DMS 273 (cell line): ENCODE results near the gene TATDN2.
"Not testable (repeated sequence)": the region's sequence is repeated elsewhere in the genome, so short reads cannot be mapped to it uniquely, and the experiment has no call there.

Source experiments
- DNase-seq: peaks from one replicate; lab custom pipeline; 2025; ENCODE audit not compliant: unreplicated experiment; lab: John Stamatoyannopoulos, UW

TATDN2 gene

DNA sequence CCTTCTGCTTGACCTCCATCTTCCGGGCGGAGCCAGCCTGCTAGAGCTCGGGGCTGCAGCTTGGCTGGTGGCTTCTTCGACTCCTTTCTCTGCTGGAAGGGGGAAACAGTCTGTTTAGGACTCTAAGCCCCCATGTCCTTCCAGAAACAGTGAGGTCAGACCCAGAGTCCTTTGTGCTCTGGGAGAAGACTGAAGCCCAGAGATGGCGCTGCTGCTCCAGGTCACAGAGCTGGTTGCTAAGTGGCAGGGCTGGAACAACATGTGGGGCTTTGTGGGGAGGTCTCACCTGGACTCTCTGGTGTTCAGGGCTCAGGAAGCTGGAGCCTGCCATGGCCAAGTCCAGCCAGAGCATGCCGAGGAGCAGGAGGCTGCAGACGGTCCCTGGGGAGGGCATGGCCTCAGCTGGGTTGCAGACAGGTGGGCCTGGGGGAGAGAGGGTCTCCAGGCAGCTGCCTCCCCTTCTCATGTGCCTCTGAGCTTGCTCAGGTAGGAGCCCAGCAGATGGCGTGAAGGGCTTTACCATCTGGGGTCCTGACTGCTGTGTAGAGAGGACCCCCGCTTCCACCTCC lies 41.6 kb downstream of the TATDN2 start:
- DNase-seq = no peak

DNA sequence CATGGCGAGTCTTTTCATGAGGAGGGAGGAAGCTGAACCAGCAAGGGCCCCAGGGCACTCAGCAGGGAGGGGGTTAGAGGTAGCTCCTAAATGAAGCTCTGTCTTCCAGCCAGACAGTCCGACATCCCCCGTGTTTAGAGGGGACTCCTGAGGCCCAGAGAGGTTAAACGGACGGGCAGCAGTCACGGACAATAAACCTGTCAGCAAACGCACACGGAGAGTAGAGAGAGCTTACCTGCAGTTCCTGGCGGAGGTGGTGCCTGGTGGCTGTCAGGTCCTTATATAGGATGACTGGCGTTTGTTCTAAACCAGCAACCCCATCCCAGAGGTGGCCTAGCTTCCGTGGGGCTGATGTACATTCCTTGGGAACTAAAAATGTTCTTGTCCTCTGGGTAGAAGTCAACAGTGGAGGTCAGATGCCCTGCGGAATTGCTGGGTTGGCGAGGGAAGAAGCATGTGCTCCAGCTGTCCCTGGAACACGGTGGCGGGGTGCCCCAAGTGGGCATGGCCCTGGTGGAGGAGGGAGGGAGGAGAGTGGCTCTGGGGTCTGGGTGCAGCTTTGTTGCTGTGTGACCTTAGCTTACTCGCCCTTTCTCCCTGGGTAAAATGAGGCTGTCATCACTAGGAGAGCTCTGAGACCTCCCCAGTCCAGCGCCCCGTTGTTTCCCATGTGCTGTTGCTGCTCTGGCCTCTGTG lies 42.4 kb downstream of the TATDN2 start:
- no peak for DNase-seq

DNA sequence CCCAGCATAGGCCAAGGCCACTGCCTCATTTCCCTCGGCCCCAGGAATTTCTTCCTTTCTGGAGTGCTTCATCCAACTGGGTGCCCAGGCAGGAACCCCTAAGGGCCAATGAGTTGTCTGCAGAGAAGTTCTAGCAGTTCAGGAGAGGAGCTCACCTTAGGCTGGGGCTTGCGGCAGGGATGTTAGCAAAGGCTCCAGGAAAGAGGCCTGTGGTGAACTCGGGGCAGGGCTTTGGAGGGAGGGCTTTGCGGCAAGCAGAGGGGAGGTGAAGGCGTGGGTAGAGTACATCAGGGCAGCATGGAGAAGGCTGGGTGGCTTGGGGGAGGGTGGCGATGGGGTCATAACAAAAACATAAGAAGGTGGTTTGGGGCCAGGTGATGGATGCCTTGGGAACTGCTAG lies 43.4 kb downstream of the TATDN2 start:
- no peak for DNase-seq

DNA sequence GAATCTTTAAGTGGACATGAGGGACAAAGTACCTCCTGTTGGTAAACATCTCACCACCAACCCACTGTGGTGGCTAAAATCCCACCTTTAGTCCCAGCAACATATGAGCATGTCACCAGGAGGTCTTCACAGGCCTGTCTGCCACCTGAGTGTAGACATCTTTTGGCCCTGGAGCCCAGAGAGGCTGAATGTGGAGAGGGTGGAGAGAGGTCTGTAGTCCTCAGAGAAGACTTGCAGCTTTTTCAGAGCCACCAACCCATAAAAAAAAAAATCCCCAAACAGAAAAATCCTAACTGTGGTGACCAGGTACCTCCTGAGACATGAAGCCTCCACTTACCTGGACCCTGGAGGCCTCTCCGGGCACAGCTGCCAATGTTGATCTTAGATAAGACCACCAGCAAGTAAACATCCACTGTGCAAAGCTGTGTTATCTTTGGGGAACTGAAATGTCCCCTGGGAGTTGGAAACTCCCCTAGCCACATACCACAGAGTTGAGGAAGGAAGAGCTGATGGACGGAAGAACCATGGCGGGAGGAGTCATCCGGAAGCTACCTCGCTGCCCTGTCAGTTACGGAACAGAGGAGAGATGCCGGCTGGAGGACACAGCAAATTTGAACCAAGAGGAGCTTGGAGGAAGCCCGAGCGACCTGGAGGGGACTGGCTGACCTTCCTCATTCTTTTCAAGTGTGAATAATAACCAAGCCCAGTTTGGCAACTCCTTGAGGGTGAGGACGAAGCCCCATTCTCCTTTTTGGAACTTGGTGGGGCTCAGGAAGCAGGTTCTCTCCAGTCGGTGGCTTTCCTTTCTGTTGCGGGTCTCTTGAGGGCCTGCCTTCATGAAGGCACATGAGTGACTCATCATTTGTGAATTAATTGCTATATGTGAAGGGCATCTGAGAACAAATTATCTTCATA lies 44.5 kb downstream of the TATDN2 start, which contains the start of gene GHRL:
Gene GHRL (minus strand): TSS at position 443 of the 915 bp plus-strand sequence. CDS start 2,767 bp downstream, outside the sequence.
- DNase-seq = no peak

DNA sequence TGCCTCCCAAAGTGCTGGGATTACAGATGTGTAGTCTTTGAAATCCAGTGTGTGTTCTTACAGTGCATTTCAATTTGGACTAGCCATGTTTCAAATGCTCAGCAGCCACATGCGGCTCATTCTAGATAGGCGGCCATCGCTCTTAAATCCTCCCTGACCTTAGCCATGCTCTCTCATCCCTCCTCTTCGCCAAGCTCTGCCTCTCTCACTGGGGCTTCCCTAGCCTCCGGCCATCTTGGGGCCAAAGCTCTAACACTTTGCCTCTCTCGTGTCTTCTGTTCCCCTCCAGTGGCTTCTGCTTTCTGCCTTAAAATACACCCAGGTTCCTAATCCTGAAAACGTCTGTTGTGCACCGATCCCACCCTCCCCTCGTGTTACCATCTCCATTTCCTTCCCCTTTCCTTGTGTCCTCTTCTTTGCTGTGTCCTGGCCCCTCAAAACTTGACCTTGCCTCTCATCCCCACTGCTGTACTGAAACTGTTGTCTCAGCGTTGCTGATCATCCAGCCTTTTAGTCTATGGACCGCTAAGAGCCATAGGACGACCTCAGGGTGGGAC lies 45.8 kb downstream of the TATDN2 start:
- no peak for DNase-seq

DNA sequence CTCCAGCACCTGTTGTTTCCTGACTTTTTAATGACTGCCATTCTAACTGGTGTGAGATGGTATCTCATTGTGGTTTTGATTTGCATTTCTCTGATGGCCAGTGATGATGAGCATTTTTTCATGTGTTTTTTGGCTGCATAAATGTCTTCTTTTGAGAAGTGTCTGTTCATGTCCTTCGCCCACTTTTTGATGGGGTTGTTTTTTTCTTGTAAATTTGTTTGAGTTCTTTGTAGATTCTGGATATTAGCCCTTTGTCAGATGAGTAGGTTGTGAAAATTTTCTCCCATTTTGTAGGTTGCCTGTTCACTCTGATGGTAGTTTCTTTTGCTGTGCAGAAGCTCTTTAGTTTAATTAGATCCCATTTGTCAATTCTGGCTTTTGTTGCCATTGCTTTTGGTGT lies 49.8 kb downstream of the TATDN2 start:
- not testable (repeated sequence) for DNase-seq

DNA sequence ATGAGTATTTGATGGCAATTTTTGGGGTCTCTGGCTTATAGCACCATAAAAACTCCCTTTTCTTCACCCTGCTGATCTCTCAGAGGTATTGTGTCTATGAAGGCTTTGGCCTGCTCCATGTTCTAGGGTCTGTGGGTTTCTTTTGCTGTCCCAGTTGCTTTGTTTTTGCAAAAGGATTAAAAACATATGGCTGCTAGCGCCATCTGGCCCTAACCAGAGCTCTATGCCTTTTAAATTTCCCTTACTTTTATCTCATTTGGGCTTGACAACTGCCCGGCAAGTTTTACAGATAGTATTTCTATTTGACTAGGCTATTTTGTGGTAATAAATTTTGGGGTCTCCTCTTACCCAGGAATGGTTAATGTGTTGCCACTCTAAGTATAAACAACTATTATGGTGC lies 50.9 kb downstream of the TATDN2 start:
- DNase-seq = peak; percentile 70

DNA sequence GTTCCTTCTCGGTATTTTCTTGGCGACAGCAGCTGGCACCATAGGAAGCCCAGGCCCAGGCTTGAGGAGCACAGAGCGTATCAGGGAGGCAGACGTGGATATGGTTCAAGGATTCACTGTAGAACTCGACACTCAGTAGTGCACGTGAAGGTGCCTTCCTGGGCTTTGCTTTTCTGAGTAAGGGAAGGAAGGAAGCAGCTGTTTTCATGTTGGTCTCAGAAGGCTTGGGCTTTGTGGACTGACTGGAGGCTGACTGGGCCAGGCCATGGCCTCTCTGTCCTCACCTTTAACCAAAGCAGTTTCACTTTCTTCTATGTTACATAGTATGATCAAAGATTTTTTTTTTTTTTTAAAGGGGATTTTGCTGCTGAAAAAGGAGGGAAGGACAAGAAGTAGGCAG lies 51.4 kb downstream of the TATDN2 start:
- DNase-seq = peak; percentile 53

DNA sequence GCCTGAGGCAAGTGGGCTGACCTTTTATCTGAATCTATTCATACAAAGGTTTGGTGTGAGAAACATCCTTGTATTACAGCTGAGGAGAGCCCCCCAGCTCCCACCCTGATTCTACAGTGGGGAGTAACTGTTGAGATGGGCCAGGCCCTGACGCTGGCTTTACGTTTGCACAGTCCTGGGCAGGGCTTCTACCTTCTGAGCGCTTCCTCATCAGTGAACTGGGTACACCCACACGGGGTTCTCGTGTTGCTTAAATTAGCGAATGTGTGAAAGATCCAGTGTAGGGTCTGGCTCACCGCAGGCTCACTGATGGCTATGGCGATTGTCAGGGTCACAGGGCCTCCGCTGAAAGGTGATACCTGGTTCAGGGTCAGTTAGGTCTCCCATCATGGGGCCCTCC lies 51.8 kb downstream of the TATDN2 start:
- no peak for DNase-seq

DNA sequence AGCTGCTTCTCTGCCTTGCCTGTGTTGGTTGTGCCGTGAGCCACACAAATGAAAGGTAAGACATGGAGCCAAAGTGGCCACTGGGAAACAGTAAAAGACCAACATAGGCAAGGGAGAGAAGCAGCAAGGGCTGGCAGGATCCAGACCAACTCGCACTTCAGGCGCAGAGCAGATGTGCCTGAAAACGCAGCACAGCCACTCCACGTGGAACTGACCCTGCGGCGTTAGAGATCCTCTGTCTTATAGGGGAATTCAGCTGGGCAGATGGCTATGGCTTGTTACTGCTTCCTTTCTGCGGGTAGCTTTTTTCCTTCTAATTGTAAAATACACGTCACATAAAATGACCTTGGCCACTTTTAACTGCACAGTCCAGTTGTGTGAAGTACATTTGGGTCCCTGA lies 54.8 kb downstream of the TATDN2 start:
- DNase-seq = no peak

DNA sequence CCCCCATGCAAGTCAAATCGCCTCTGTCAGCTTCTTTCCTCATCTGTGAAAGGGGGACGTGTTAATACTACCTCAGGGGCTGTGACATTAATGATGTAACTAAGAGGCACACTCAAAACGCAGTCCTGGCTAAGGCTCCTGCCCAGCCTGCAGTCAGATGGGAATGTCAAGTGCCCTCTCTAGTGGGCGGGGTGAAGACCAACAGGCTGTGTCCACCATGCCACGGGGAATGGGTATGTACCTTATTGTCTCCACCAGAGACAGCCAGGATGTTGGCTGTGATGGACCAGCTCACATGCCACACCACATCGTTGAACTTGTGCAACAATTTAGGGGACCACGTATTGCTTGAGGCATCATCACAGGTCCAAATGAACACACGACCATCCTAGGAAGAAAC lies 55.5 kb downstream of the TATDN2 start:
- DNase-seq = no peak

DNA sequence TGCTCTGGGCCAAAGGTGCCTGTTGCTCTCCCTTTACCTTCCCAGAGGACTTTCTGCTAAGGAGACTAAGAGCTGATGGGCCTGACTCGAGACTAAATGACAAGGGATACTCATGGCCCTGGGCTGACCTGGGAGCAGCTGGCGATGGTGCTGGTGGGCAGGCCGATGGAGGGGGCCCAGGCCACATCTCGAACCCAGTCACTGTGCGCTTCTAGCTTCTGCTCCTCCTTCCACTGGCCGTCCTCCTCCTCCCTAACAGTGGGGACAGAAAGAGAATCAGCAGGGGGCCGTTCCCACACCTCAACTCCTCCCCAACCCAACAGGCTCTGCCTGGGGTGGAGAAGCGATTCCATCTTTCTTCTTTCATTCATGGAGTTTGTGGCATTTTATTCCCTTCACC lies 56.6 kb downstream of the TATDN2 start:
- DNase-seq = no peak

DNA sequence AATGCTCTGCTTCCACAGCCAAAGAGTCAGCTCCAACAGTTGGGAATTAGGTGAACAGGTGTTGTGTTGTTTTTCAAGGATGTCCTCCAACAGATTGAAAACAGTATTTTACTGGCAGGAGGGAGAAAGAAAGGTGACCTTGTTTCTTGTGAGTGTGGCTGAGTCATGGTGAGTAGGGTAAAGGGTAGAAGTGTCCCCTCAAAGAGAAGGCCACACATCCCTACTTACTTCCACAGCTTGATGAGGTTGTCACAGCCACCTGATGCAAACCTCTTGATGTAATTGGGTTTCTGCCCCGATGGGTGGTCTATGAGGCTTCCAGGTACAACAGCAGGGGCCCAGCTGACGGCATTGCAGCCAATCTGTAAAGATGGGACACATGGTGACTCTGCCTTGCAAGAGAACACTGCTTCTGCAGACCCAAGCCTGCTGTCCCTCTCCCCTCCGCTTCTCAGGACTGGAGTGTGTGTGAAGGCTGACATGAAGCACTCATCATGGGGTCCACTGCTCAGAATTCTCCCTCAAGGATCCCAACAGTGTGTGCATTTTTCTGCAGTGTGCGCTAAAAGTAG lies 57.2 kb downstream of the TATDN2 start:
- DNase-seq = peak; percentile 62

DNA sequence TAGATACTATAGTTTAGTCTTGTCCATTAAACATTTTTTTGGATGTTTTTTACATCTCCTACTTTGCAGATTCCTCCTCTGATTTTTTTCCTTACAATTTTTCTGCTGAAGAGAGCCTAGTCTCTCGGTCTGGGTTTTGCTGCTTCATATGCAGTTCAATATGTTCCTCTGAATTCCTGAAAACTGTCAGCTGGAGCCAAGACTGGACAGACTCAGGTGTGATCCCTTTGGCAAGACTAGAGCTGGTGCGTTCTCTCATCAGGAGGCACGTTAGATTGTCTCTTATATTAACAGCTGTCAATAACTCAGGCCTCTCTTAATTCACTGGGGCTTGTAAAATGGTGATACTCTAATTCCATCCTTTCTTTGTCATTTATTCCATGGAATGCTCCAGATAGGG lies 57.9 kb downstream of the TATDN2 start:
- DNase-seq = no peak

DNA sequence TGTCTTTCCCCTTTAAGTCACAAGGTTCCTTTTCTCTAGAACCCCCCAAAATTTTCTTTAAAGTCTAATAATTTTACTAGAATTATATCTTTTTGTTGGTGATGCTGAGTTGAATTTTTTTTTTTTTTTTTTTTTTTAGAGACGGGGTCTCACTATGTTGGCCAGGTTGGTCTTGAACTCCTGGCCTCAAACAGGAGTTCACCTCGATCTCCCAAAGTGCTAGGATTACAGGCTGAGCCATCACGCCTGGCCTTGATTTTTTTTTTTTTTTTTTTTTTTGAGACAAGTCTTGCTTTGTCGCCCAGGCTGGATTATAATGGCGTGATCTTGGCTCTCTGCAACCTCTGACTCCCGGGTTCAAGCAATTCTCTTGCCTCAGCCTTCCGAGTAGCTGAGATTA lies 60.4 kb downstream of the TATDN2 start:
- no peak for DNase-seq

DNA sequence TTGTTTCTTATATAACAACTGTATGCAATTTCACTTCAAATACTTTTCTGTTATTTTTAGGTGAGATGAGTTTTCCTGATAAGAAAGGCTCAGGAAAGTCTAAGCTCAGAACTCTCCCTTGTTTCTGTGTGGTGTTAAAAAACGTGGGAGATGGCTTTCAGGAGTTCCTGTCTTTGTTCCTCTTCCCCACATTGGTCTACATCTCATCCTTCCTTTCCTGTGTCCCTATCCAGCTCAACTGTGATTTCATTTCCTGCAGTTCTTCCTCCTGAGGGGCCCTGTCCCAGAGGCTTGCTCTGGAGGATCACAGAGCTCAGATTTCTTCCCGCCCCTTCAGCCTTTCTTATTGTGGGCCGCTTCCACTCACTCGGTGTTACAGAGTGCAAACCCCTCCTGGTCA lies 61.5 kb downstream of the TATDN2 start:
- DNase-seq = no peak

DNA sequence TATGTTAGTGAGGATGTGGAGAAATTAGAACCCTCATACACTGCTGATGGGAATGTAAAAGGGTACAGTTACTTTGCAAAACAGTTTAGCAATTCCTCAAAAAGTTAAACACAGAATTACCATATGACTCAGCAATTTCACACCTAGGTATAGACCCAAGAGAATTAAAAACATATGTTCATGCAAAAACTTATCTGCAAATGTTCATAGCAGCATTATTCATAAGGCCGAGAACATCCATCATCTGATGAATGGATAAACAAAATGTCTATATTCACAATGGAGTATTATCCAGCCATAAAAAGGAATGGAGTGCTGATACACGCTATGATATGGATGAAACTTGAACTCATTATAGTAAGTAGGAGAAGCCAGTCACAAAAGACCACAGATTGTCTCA lies 62.3 kb downstream of the TATDN2 start:
- no peak for DNase-seq

DNA sequence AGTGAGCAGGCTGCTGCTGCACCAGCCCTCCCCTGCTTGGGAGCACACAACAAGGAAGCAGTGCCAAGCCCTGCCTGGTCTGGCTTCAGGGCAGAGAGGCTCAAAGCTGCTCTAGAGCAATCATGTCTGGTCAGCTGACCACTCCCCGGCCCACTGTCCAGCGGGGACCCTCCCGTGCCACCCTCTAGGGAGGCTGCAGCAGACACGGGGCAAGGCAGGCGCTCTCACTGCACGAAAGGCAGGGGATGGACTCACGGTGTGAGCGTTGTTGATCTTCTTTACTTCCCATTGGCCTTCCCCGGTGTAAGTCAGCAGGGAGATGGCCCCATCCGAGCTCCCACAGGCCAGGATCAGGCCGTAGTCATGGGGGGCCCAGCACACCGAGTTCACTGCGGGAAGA lies 63.5 kb downstream of the TATDN2 start:
- DNase-seq = no peak

DNA sequence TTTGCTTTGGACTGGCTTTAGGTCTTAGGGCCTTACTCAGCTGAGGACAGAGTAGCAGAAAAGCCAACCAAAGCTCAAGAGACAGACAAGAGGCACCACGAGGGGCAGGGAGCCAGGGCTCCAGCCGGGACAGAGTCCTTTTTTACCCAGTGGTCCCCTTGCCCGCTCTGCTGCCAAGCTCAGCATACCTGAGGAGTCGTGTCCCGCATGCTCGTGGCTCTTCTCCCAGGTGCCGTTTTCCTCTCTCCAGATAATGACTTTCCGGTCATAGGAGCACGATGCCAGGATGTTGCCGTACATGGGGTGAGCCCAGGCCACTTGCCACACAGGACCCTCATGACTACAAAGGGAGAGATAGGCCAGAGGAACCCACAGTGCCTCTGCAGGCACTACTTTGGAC lies 64.1 kb downstream of the TATDN2 start:
- DNase-seq = no peak

DNA sequence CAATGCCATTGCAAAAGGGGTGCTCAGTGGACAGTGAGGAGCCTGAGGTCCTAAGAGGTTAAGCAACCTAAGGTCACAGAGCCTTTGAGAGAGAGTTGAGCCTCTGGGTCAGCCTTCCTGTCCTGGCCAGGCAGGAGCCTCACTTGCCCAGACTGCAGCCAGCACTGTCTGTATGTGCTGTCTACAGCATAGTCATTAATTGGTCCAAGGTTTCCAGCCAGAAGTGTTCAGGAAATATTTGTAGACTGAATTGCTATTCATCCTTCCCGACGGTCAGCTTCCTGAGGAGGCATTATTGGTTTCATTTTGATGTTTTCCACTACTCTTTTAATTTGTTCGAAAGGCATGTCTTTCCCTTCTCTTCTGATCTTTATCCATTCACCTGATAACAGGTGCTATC lies 64.6 kb downstream of the TATDN2 start:
- no peak for DNase-seq

DNA sequence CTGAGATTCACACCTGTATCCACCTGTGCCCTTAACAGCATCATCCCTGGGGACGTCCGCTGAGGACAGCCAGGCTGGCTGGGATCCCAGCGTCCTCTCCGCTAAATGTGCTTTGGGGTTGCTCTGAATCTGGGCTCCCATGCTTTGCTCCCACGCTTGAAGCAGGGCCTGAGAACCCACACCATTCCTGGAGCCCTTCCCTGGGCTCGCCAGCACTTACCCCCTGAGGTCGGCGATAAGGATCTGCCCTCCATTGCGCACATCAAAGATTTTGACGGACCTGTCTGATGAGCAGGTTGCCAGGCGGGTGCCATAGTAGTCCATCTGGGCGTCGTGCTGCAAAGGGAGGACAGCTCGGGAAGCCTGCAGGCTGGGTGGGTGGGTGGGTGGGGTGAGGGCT lies 66.8 kb downstream of the TATDN2 start:
- no peak for DNase-seq
